ENCODE data around the gene FBXO22. TPM values are rescaled to one million over a fixed set of nuclear protein-coding genes. Genes with fewer than 3 reads are reported as not detected.
A peak's percentile ranks its signal among the peaks of the same experiment; 100 is the strongest.
"Not testable (repeated sequence)": the region's sequence is repeated elsewhere in the genome, so short reads cannot be mapped to it uniquely, and the experiment has no call there.

The FBXO22 gene
- total and polyA plus RNA-seq, 4 experiments from 2014 or later = 13.8 to 30.1 (median 24.0) TPM

GRCh38 chr15:75866916-75867315 lies 36.8 kb upstream of the FBXO22 start:
- H3K27me3 Mint-ChIP-seq = no peaks in the 10 kb centered on the region
- peaks cover 26 to 50% (median 39%) of the 10 kb centered on the region in 4 donors for H3K4me1 Mint-ChIP-seq
- Histone ChIP-seq H3K27me3 (ENCODE audit: insufficient read depth, low read length) (no peaks in the 10 kb centered on the region), H3K4me3 (ENCODE audit: low read length in 2 of 2) (no peak overlapping the region), H3K27ac (ENCODE audit: low read depth, low read length) (no peak overlapping the region), H3K9me3 (ENCODE audit: control insufficient read depth in 1 of 2, low read length in 2 of 2) (no peaks in the 10 kb centered on the region), H3K4me1 (ENCODE audit: insufficient read depth, low read length) (peaks cover 5% of the 10 kb centered on the region), H3K36me3 (ENCODE audit: insufficient read depth, low read length) (peaks cover 6% of the 10 kb centered on the region)
- peaks cover 0 to 1% (median 0%) of the 10 kb centered on the region in 8 donors for H3K9me3 Mint-ChIP-seq
- H3K36me3 Mint-ChIP-seq = peaks cover 37 to 62% of the 10 kb centered on the region in 2 donors
- intact Hi-C loops (cut with micrococcal nuclease) = no loop called here
- H3K4me3 Mint-ChIP-seq = no peak overlapping the region
- CTCF ChIA-PET (ENCODE audit: partially characterized antibody) = no interaction called here
- POLR2A ChIA-PET (ENCODE audit: partially characterized antibody) = interaction anchor here (1.1 to 1.6 kb wide), 2 partner anchors 23 to 39 kb away, joined by 3 to 4 read pairs; no protein-coding TSS in a partner anchor
- DNase-seq = no peak
- peak overlapping the region in 4 of 7 donors; percentile 4 to 77 (median 49) for H3K27ac Mint-ChIP-seq

- peaks cover 41 to 63% of the 10 kb centered on the region in 2 donors for H3K36me3 Mint-ChIP-seq
- no peak overlapping the region for H3K27ac Mint-ChIP-seq
- Histone ChIP-seq H3K4me1 (ENCODE audit: insufficient read depth, low read length) (peaks cover 5% of the 10 kb centered on the region), H3K4me3 (ENCODE audit: low read length in 2 of 2) (no peak overlapping the region), H3K9me3 (ENCODE audit: control insufficient read depth in 1 of 2, low read length in 2 of 2) (no peaks in the 10 kb centered on the region), H3K27ac (ENCODE audit: low read depth, low read length) (no peak overlapping the region), H3K36me3 (ENCODE audit: insufficient read depth, low read length) (peaks cover 6% of the 10 kb centered on the region), H3K27me3 (ENCODE audit: insufficient read depth, low read length) (no peaks in the 10 kb centered on the region)
- DNase-seq = no peak
- H3K4me3 Mint-ChIP-seq = no peak overlapping the region
- ChIA-PET CTCF (ENCODE audit: partially characterized antibody) (no interaction called here), POLR2A (ENCODE audit: partially characterized antibody) (interaction anchor here (1.6 kb wide), 1 partner anchor 23 kb away, joined by 4 read pairs; no protein-coding TSS in a partner anchor)
- H3K27me3 Mint-ChIP-seq = no peaks in the 10 kb centered on the region
- H3K4me1 Mint-ChIP-seq = peaks cover 26 to 50% (median 39%) of the 10 kb centered on the region in 4 donors
- peaks cover 0 to 1% (median 0%) of the 10 kb centered on the region in 8 donors for H3K9me3 Mint-ChIP-seq
- intact Hi-C loops (cut with micrococcal nuclease) = no loop called here
Measured at GRCh38 chr15:75867449-75867848, 36.2 kb upstream of the FBXO22 start.

- H3K36me3 Mint-ChIP-seq = peaks cover 38 to 63% of the 10 kb centered on the region in 2 donors
Measured at GRCh38 chr15:75868019-75868418, 35.7 kb upstream of the FBXO22 start.

GRCh38 chr15:75869446-75869845 lies 34.2 kb upstream of the FBXO22 start:
- Histone ChIP-seq H3K36me3 (ENCODE audit: insufficient read depth, low read length) (peaks cover 15% of the 10 kb centered on the region), H3K27me3 (ENCODE audit: insufficient read depth, low read length) (no peaks in the 10 kb centered on the region), H3K27ac (ENCODE audit: low read depth, low read length) (no peak overlapping the region), H3K4me1 (ENCODE audit: insufficient read depth, low read length) (no peaks in the 10 kb centered on the region), H3K4me3 (ENCODE audit: low read length in 2 of 2) (no peak overlapping the region), H3K9me3 (ENCODE audit: control insufficient read depth in 1 of 2, low read length in 2 of 2) (no peaks in the 10 kb centered on the region)
- ChIA-PET POLR2A (ENCODE audit: partially characterized antibody) (no interaction called here), CTCF (ENCODE audit: partially characterized antibody) (no interaction called here)
- peaks cover 0 to 1% (median 0%) of the 10 kb centered on the region in 8 donors for H3K9me3 Mint-ChIP-seq
- H3K27ac Mint-ChIP-seq = no peak overlapping the region
- no peaks in the 10 kb centered on the region for H3K27me3 Mint-ChIP-seq
- H3K4me3 Mint-ChIP-seq = no peak overlapping the region
- DNase-seq = no peak
- intact Hi-C loops (cut with micrococcal nuclease) = no loop called here
- H3K4me1 Mint-ChIP-seq = peaks cover 23 to 46% (median 30%) of the 10 kb centered on the region in 4 donors
- H3K36me3 Mint-ChIP-seq = peaks cover 46 to 66% of the 10 kb centered on the region in 2 donors

More at GRCh38 chr15:75868019-75868418, 35.7 kb upstream of the FBXO22 start:
- H3K4me1 ChIP-seq (ENCODE audit: insufficient read depth, low read length) = peaks cover 5% of the 10 kb centered on the region
- no peaks in the 10 kb centered on the region for H3K27me3 Mint-ChIP-seq
- no peak overlapping the region for H3K4me3 Mint-ChIP-seq
- H3K27ac Mint-ChIP-seq = peak overlapping the region in 2 of 7 donors; percentile 19 to 37
- H3K4me3 ChIP-seq (ENCODE audit: low read length in 2 of 2) = no peak overlapping the region
- intact Hi-C loops (cut with micrococcal nuclease) = no loop called here
- no peak overlapping the region for H3K27ac ChIP-seq (ENCODE audit: low read depth, low read length)
- no peaks in the 10 kb centered on the region for H3K9me3 ChIP-seq (ENCODE audit: control insufficient read depth in 1 of 2, low read length in 2 of 2)
- DNase-seq = no peak
- no peaks in the 10 kb centered on the region for H3K27me3 ChIP-seq (ENCODE audit: insufficient read depth, low read length)
- H3K4me1 Mint-ChIP-seq = peaks cover 24 to 47% (median 36%) of the 10 kb centered on the region in 4 donors
- POLR2A ChIA-PET (ENCODE audit: partially characterized antibody) = interaction anchor here (1.6 kb wide), 1 partner anchor 24 kb away, joined by 4 read pairs; no protein-coding TSS in a partner anchor
- CTCF ChIA-PET (ENCODE audit: partially characterized antibody) = no interaction called here
- peaks cover 0 to 1% (median 0%) of the 10 kb centered on the region in 8 donors for H3K9me3 Mint-ChIP-seq
- peaks cover 6% of the 10 kb centered on the region for H3K36me3 ChIP-seq (ENCODE audit: insufficient read depth, low read length)

GRCh38 chr15:75871589-75871988 lies 32.1 kb upstream of the FBXO22 start:
- H3K9me3 Mint-ChIP-seq; DNase-seq; H3K4me3 Mint-ChIP-seq; H3K9me3 ChIP-seq (ENCODE audit: control insufficient read depth in 1 of 2, low read length in 2 of 2); H3K27ac ChIP-seq (ENCODE audit: low read depth, low read length); H3K27me3 Mint-ChIP-seq; intact Hi-C loops (cut with micrococcal nuclease); CTCF ChIA-PET (ENCODE audit: partially characterized antibody); H3K4me3 ChIP-seq (ENCODE audit: low read length in 2 of 2); H3K4me1 ChIP-seq (ENCODE audit: insufficient read depth, low read length); H3K27me3 ChIP-seq (ENCODE audit: insufficient read depth, low read length); POLR2A ChIA-PET (ENCODE audit: partially characterized antibody): not testable (repeated sequence)
- H3K36me3 Mint-ChIP-seq = peaks cover 47 to 71% of the 10 kb centered on the region in 2 donors
- H3K4me1 Mint-ChIP-seq = peaks cover 15 to 26% (median 18%) of the 10 kb centered on the region in 4 donors
- peak overlapping the region in 2 of 7 donors; percentile 7 to 78 for H3K27ac Mint-ChIP-seq
- H3K36me3 ChIP-seq (ENCODE audit: insufficient read depth, low read length) = peaks cover 15% of the 10 kb centered on the region

- peaks cover 49 to 70% of the 10 kb centered on the region in 2 donors for H3K36me3 Mint-ChIP-seq
- DNase-seq = no peak
Measured at GRCh38 chr15:75872403-75872990, 31.2 kb upstream of the FBXO22 start.

GRCh38 chr15:75884041-75884440 lies 19.6 kb upstream of the FBXO22 start:
- intact Hi-C loops (cut with micrococcal nuclease) = no loop called here
- no peak for DNase-seq
- Histone ChIP-seq H3K4me3 (ENCODE audit: low read length in 2 of 2) (no peak overlapping the region), H3K27ac (ENCODE audit: low read depth, low read length) (no peak overlapping the region), H3K4me1 (ENCODE audit: insufficient read depth, low read length) (no peaks in the 10 kb centered on the region), H3K36me3 (ENCODE audit: insufficient read depth, low read length) (peaks cover 20% of the 10 kb centered on the region), H3K27me3 (ENCODE audit: insufficient read depth, low read length) (no peaks in the 10 kb centered on the region), H3K9me3 (ENCODE audit: control insufficient read depth in 1 of 2, low read length in 2 of 2) (no peaks in the 10 kb centered on the region)
- Mint-ChIP-seq H3K9me3 (peaks cover 0 to 2% (median 0%) of the 10 kb centered on the region in 8 donors), H3K36me3 (peaks cover 28 to 66% of the 10 kb centered on the region in 2 donors), H3K4me1 (peaks cover 0 to 13% (median 7%) of the 10 kb centered on the region in 4 donors), H3K27me3 (no peaks in the 10 kb centered on the region), H3K27ac (peak overlapping the region in 3 of 7 donors; percentile 50 to 65 (median 60)), H3K4me3 (peak overlapping the region in 1 of 8 donors; percentile 22)
- CTCF ChIA-PET (ENCODE audit: partially characterized antibody) = no interaction called here
- POLR2A ChIA-PET (ENCODE audit: partially characterized antibody) = interaction anchor here (1.0 kb wide), 1 partner anchor 41 kb away, joined by 3 read pairs; the partner anchor contains the start of gene UBE2Q2

More at GRCh38 chr15:75872403-75872990, 31.2 kb upstream of the FBXO22 start:
- Mint-ChIP-seq H3K27ac (peak overlapping the region in 1 of 7 donors; percentile 10), H3K4me3 (no peak overlapping the region), H3K9me3 (no peaks in the 10 kb centered on the region), H3K4me1 (peaks cover 8 to 16% (median 11%) of the 10 kb centered on the region in 4 donors), H3K27me3 (no peaks in the 10 kb centered on the region)
- H3K4me3 ChIP-seq (ENCODE audit: low read length in 2 of 2) = no peak overlapping the region
- H3K27me3 ChIP-seq (ENCODE audit: insufficient read depth, low read length) = no peaks in the 10 kb centered on the region
- H3K36me3 ChIP-seq (ENCODE audit: insufficient read depth, low read length) = peaks cover 15% of the 10 kb centered on the region
- ChIA-PET POLR2A (ENCODE audit: partially characterized antibody) (no interaction called here), CTCF (ENCODE audit: partially characterized antibody) (no interaction called here)
- H3K9me3 ChIP-seq (ENCODE audit: control insufficient read depth in 1 of 2, low read length in 2 of 2) = no peaks in the 10 kb centered on the region
- H3K27ac ChIP-seq (ENCODE audit: low read depth, low read length) = no peak overlapping the region
- no peaks in the 10 kb centered on the region for H3K4me1 ChIP-seq (ENCODE audit: insufficient read depth, low read length)
- intact Hi-C loops (cut with micrococcal nuclease) = no loop called here
